ENCODE results near the gene KANK3. TPM values are rescaled to one million over a fixed set of nuclear protein-coding genes. Genes with fewer than 3 reads are reported as not detected.
A peak's percentile ranks its signal among the peaks of the same experiment; 100 is the strongest.

Gene KANK3
- total and polyA plus RNA-seq, 9 of the 15 experiments (the other 6 are each of a cell fraction or from before 2014, with no cell fraction given) = 0.03 to 0.40 (median 0.08) TPM; not detected in 6

- ATAC-seq = no peak; the same call in 1 of the 3 replicates
- peaks cover 17 to 28% of the 10 kb centered on the region in 2 experiments for H3K4me1 ChIP-seq (replicated peaks in 1 of 2; ENCODE audit: control insufficient read depth in 2 of 2, insufficient read depth in 2 of 2, low read length in 2 of 2)
- intact Hi-C loops (cut with micrococcal nuclease) = loop anchor here (10.0 kb wide), 1 partner anchor 60 kb away; no protein-coding TSS in a partner anchor
- no peak overlapping the region for H2AFZ ChIP-seq (ENCODE audit: low read depth, low read length)
- no peak overlapping the region for H3K27ac ChIP-seq (ENCODE audit: extremely low read depth, low read depth, low read length)
- H3K4me3 ChIP-seq = no peak overlapping the region
- POLR2A ChIA-PET = interaction anchor here (0.6 to 3.8 kb wide), 12 partner anchors 8 to 210 kb away, joined by 3 to 34 read pairs (median 4); partner anchors contain the start of gene RAB11B
- H3K36me3 ChIP-seq (ENCODE audit: control insufficient read depth, insufficient read depth, low read length) = peaks cover 35% of the 10 kb centered on the region
- CTCF ChIA-PET (ENCODE audit: low intra/inter-chr PET ratio) = no interaction called here
- no peaks in the 10 kb centered on the region for H3K9me1 ChIP-seq (ENCODE audit: control insufficient read depth, insufficient read depth, low read length)
- no TSS peak for BruUV-seq (replicated peaks)
- in situ Hi-C loops (cut with MboI) = no loop called here
- no peaks in the 10 kb centered on the region for H3K27me3 ChIP-seq (ENCODE audit: control insufficient read depth in 2 of 2, insufficient read depth in 2 of 2, low read length in 2 of 2)
- peak overlapping the region in 1 of 2 experiments; percentile 77; a peak in 2 of 4 replicates for H3K9ac ChIP-seq (ENCODE audit: insufficient read depth in 1 of 2, low read depth in 2 of 2, low read length in 2 of 2)
- peak in 2 of 4 experiments; percentile 21 to 30 for DNase-seq (ENCODE audit: extremely low read depth in 1 of 4, low spot score in 3 of 4)
- FAIRE-seq = no peak
- no peaks in the 10 kb centered on the region for H3K9me3 ChIP-seq (replicated peaks; ENCODE audit: control insufficient read depth, insufficient read depth, low read depth, low read length)
- 79% methylated on average over 17 of the region's 17 CpGs for WGBS (ENCODE audit: insufficient coverage, low coverage, missing lambda C conversion rate)
- H3K4me2 ChIP-seq (ENCODE audit: insufficient read depth, low read length) = no peak overlapping the region; the same call in 1 of the 2 replicates
- peaks cover 46% of the 10 kb centered on the region for H3K79me2 ChIP-seq (ENCODE audit: control insufficient read depth, insufficient read depth, low read length)
- peaks cover 26% of the 10 kb centered on the region; the same call in 1 of the 2 replicates for H4K20me1 ChIP-seq (replicated peaks; ENCODE audit: control insufficient read depth, insufficient read depth, low read length)
- peak; percentile 45; the same call in 1 of the 2 replicates for TF ChIP-seq EGR1 (conservative IDR thresholded peaks at IDR 0.05)
- 0 out of 2 replicates have a peak, but pooled peaks have one; percentile 6 for TF ChIP-seq CHD2 (IDR thresholded peaks at IDR 0.05; ENCODE audit: low read depth, low read length)
- peak; percentile 90; the same call in 1 of the 2 replicates for TF ChIP-seq POLR2AphosphoS2 (IDR thresholded peaks at IDR 0.05; ENCODE audit: low read length)
- TF ChIP-seq ZNF699 (CRISPR knock-in tag; IDR thresholded peaks at IDR 0.05; ENCODE audit: insufficient replicate concordance) = no peak
- TF ChIP-seq POLR2B (IDR thresholded peaks at IDR 0.05; ENCODE audit: low read depth, partially characterized antibody) = peak; percentile 35
- TF ChIP-seq ZNF583 (CRISPR knock-in tag; IDR thresholded peaks at IDR 0.05) = no peak
- TF ChIP-seq PTRF (tag; IDR thresholded peaks at IDR 0.05) = no peak
- TF ChIP-seq FIP1L1 (IDR thresholded peaks at IDR 0.05; ENCODE audit: low read depth, low read length, poor library complexity, severe bottlenecking) = peak; percentile 66
- peak; percentile 96 for TF ChIP-seq RBM22 (IDR thresholded peaks at IDR 0.05; ENCODE audit: low read depth, low read length, poor library complexity, severe bottlenecking)
- peak in 1 of 3 experiments; percentile 27 for TF ChIP-seq YY1 (IDR thresholded peaks at IDR 0.05; ENCODE audit: borderline replicate concordance in 1 of 3, control insufficient read depth in 1 of 3, extremely low read depth in 1 of 3, insufficient read depth in 3 of 3, insufficient read length in 1 of 3, insufficient replicate concordance in 2 of 3, low read depth in 1 of 3, low read length in 2 of 3)
- peak; percentile 11; the same call in 1 of the 2 replicates for TF ChIP-seq TFAP4 (CRISPR knock-in tag; IDR thresholded peaks at IDR 0.05; ENCODE audit: borderline replicate concordance)
- peak; percentile 62 for TF ChIP-seq RBFOX2 (IDR thresholded peaks at IDR 0.05; ENCODE audit: low read depth, low read length)
- 0 out of 2 replicates have a peak, but pooled peaks have one; percentile 4 for TF ChIP-seq NCOR1 (IDR thresholded peaks at IDR 0.05)
- TF ChIP-seq TAF15 (IDR thresholded peaks at IDR 0.05; ENCODE audit: low read depth, low read length) = peak; percentile 89; the same call in 1 of the 2 replicates
- no peak for TF ChIP-seq HMG20A (CRISPR knock-in tag; conservative IDR thresholded peaks at IDR 0.05)
- TF ChIP-seq NFIC (IDR thresholded peaks at IDR 0.05) = 0 out of 2 replicates have a peak, but pooled peaks have one; percentile 36
- TF ChIP-seq TAL1 (IDR thresholded peaks at IDR 0.05) = no peak
- peak; percentile 42; the same call in 1 of the 2 replicates for TF ChIP-seq THAP7 (CRISPR knock-in tag; IDR thresholded peaks at IDR 0.05)
- peak; percentile 60 for TF ChIP-seq SUPT5H (IDR thresholded peaks at IDR 0.05)
- no peak for TF ChIP-seq SLC30A9 (CRISPR knock-in tag; IDR thresholded peaks at IDR 0.05)
- 0 out of 2 replicates have a peak, but pooled peaks have one; percentile 60 for TF ChIP-seq ZBED1 (IDR thresholded peaks at IDR 0.05)
These were observed 18.6 kb downstream of the KANK3 start for GRCh38 chr19:8324186-8325050.

Data from K562 (cell line).